Stimulated activated memory B cell treated with anti-CD40 and anti-IgM and Interleukin-4, amounts not matched to agents 10 μg/mL and 1 μg/mL and 100 μg/mL, for 72 hours (primary cell): ENCODE results near the gene GGNBP2.

Experiments
- ATAC-seq: fragments of 150-1000 bp; cut with Tn5 transposase; 2 replicates; pipeline ENCODE4 v1.10.0; 2021
- H3K27ac Mint-ChIP-seq: one replicate; pipeline ENCODE4 v1.8.0; 2022; ENCODE audit warnings: mild to moderate bottlenecking, mixed read lengths
- H3K27me3 Mint-ChIP-seq: one replicate; pipeline ENCODE4 v1.8.0; 2022; ENCODE audit warnings: mixed read lengths
- H3K36me3 Mint-ChIP-seq: one replicate; pipeline ENCODE4 v1.8.0; 2022; ENCODE audit warnings: mixed read lengths
- H3K4me1 Mint-ChIP-seq: one replicate; pipeline ENCODE4 v1.8.0; 2022; ENCODE audit warnings: mixed read lengths
- H3K4me3 Mint-ChIP-seq: one replicate; pipeline ENCODE4 v1.8.0; 2022; ENCODE audit warnings: mild to moderate bottlenecking, moderate library complexity, mixed read lengths
- H3K9me3 Mint-ChIP-seq: one replicate; pipeline ENCODE4 v1.8.0; 2022; ENCODE audit warnings: mixed read lengths

GGNBP2 gene

GRCh38 chr17:36544307-36545076 lies at the start of gene GGNBP2:
Gene GGNBP2, plus strand, starts transcription at chr17:36544919. Its CDS starts 806 bp downstream, at chr17:36545725.
- Mint-ChIP-seq H3K9me3 (no peaks in the 10 kb centered on the region), H3K27ac (peak within 1 kb of the TSS; percentile 98), H3K4me3 (peak within 1 kb of the TSS; percentile 88), H3K4me1 (peaks cover 35% of the 10 kb centered on the region), H3K36me3 (peaks cover 6% of the 10 kb centered on the region), H3K27me3 (no peaks in the 10 kb centered on the region)
- peak; percentile 85 for ATAC-seq

GRCh38 chr17:36495076-36495578 lies 49.6 kb upstream of the GGNBP2 start:
- no peak overlapping the region for H3K4me3 Mint-ChIP-seq
- H3K27ac Mint-ChIP-seq, result no peak overlapping the region
- H3K4me1 Mint-ChIP-seq, result peaks cover 18% of the 10 kb centered on the region
- H3K9me3 Mint-ChIP-seq, result no peaks in the 10 kb centered on the region
- no peaks in the 10 kb centered on the region for H3K27me3 Mint-ChIP-seq
- no peak for ATAC-seq
- peaks cover 52% of the 10 kb centered on the region for H3K36me3 Mint-ChIP-seq

- Mint-ChIP-seq H3K27me3 (no peaks in the 10 kb centered on the region), H3K4me3 (no peak overlapping the region), H3K36me3 (peaks cover 45% of the 10 kb centered on the region), H3K4me1 (peaks cover 12% of the 10 kb centered on the region), H3K27ac (no peak overlapping the region), H3K9me3 (no peaks in the 10 kb centered on the region)
- ATAC-seq, result no peak
These were observed 48.5 kb upstream of the GGNBP2 start for GRCh38 chr17:36496018-36496789.

- Mint-ChIP-seq H3K36me3 (peaks cover 41% of the 10 kb centered on the region), H3K27ac (no peak overlapping the region), H3K4me1 (no peaks in the 10 kb centered on the region), H3K27me3 (no peaks in the 10 kb centered on the region), H3K9me3 (no peaks in the 10 kb centered on the region), H3K4me3 (no peak overlapping the region)
- ATAC-seq, result no peak
These were observed 46.6 kb upstream of the GGNBP2 start for GRCh38 chr17:36498155-36498554.

GRCh38 chr17:36498560-36499300 lies 46.0 kb upstream of the GGNBP2 start:
- no peak overlapping the region for H3K4me3 Mint-ChIP-seq
- H3K4me1 Mint-ChIP-seq, result no peaks in the 10 kb centered on the region
- H3K27ac Mint-ChIP-seq, result no peak overlapping the region
- H3K27me3 Mint-ChIP-seq, result no peaks in the 10 kb centered on the region
- H3K36me3 Mint-ChIP-seq, result peaks cover 47% of the 10 kb centered on the region
- no peak for ATAC-seq
- no peaks in the 10 kb centered on the region for H3K9me3 Mint-ChIP-seq

- H3K9me3 Mint-ChIP-seq, result no peaks in the 10 kb centered on the region
These were observed 43.9 kb upstream of the GGNBP2 start for GRCh38 chr17:36500745-36501225.

GRCh38 chr17:36501351-36501750 lies 43.4 kb upstream of the GGNBP2 start:
- Mint-ChIP-seq H3K36me3 (peaks cover 56% of the 10 kb centered on the region), H3K4me3 (no peak overlapping the region), H3K27ac (no peak overlapping the region), H3K27me3 (no peaks in the 10 kb centered on the region), H3K4me1 (no peaks in the 10 kb centered on the region), H3K9me3 (no peaks in the 10 kb centered on the region)
- ATAC-seq, result no peak

More at GRCh38 chr17:36500745-36501225, 43.9 kb upstream of the GGNBP2 start:
- Mint-ChIP-seq H3K4me3 (no peak overlapping the region), H3K36me3 (peaks cover 51% of the 10 kb centered on the region), H3K4me1 (no peaks in the 10 kb centered on the region), H3K27ac (no peak overlapping the region), H3K27me3 (no peaks in the 10 kb centered on the region)
- ATAC-seq, result no peak

GRCh38 chr17:36501963-36502362 lies 42.8 kb upstream of the GGNBP2 start:
- no peak overlapping the region for H3K4me3 Mint-ChIP-seq
- no peaks in the 10 kb centered on the region for H3K27me3 Mint-ChIP-seq
- no peak overlapping the region for H3K27ac Mint-ChIP-seq
- no peaks in the 10 kb centered on the region for H3K4me1 Mint-ChIP-seq
- no peaks in the 10 kb centered on the region for H3K9me3 Mint-ChIP-seq
- no peak for ATAC-seq
- peaks cover 62% of the 10 kb centered on the region for H3K36me3 Mint-ChIP-seq

- Mint-ChIP-seq H3K4me3 (no peak overlapping the region), H3K36me3 (peaks cover 53% of the 10 kb centered on the region), H3K9me3 (no peaks in the 10 kb centered on the region), H3K27me3 (no peaks in the 10 kb centered on the region), H3K27ac (no peak overlapping the region), H3K4me1 (no peaks in the 10 kb centered on the region)
- ATAC-seq, result no peak
These were observed 41.1 kb upstream of the GGNBP2 start for GRCh38 chr17:36503456-36504155.

- no peaks in the 10 kb centered on the region for H3K27me3 Mint-ChIP-seq
- ATAC-seq, result no peak
- H3K27ac Mint-ChIP-seq, result no peak overlapping the region
- no peaks in the 10 kb centered on the region for H3K9me3 Mint-ChIP-seq
- peaks cover 50% of the 10 kb centered on the region for H3K36me3 Mint-ChIP-seq
- H3K4me1 Mint-ChIP-seq, result no peaks in the 10 kb centered on the region
- H3K4me3 Mint-ChIP-seq, result no peak overlapping the region
These were observed 40.6 kb upstream of the GGNBP2 start for GRCh38 chr17:36504156-36504545.

- H3K9me3 Mint-ChIP-seq, result no peaks in the 10 kb centered on the region
- H3K36me3 Mint-ChIP-seq, result peaks cover 58% of the 10 kb centered on the region
- H3K27me3 Mint-ChIP-seq, result no peaks in the 10 kb centered on the region
- ATAC-seq, result no peak
- H3K27ac Mint-ChIP-seq, result no peak overlapping the region
- no peaks in the 10 kb centered on the region for H3K4me1 Mint-ChIP-seq
- no peak overlapping the region for H3K4me3 Mint-ChIP-seq
These were observed 39.5 kb upstream of the GGNBP2 start for GRCh38 chr17:36505171-36505570.

- no peak overlapping the region for H3K27ac Mint-ChIP-seq
- H3K4me1 Mint-ChIP-seq, result no peaks in the 10 kb centered on the region
- peaks cover 68% of the 10 kb centered on the region for H3K36me3 Mint-ChIP-seq
- no peaks in the 10 kb centered on the region for H3K9me3 Mint-ChIP-seq
- no peak overlapping the region for H3K4me3 Mint-ChIP-seq
- H3K27me3 Mint-ChIP-seq, result no peaks in the 10 kb centered on the region
- no peak for ATAC-seq
These were observed 38.4 kb upstream of the GGNBP2 start for GRCh38 chr17:36506249-36506826.

GRCh38 chr17:36506831-36507230 lies 37.9 kb upstream of the GGNBP2 start:
- Mint-ChIP-seq H3K27me3 (no peaks in the 10 kb centered on the region), H3K36me3 (peaks cover 73% of the 10 kb centered on the region), H3K4me3 (no peak overlapping the region), H3K27ac (no peak overlapping the region), H3K9me3 (no peaks in the 10 kb centered on the region), H3K4me1 (no peaks in the 10 kb centered on the region)
- ATAC-seq, result no peak

- H3K27me3 Mint-ChIP-seq, result no peaks in the 10 kb centered on the region
- no peak overlapping the region for H3K4me3 Mint-ChIP-seq
- H3K4me1 Mint-ChIP-seq, result no peaks in the 10 kb centered on the region
- no peak for ATAC-seq
- no peak overlapping the region for H3K27ac Mint-ChIP-seq
- peaks cover 72% of the 10 kb centered on the region for H3K36me3 Mint-ChIP-seq
- H3K9me3 Mint-ChIP-seq, result no peaks in the 10 kb centered on the region
These were observed 37.5 kb upstream of the GGNBP2 start for GRCh38 chr17:36507266-36507665.
